Measurements from ENCODE around the gene AGPAT3. TPM values are rescaled to one million over a fixed set of nuclear protein-coding genes. Genes with fewer than 3 reads are reported as not detected.

Gene AGPAT3
- polyA plus RNA-seq, 1 experiment, result 36.1 TPM

DNA sequence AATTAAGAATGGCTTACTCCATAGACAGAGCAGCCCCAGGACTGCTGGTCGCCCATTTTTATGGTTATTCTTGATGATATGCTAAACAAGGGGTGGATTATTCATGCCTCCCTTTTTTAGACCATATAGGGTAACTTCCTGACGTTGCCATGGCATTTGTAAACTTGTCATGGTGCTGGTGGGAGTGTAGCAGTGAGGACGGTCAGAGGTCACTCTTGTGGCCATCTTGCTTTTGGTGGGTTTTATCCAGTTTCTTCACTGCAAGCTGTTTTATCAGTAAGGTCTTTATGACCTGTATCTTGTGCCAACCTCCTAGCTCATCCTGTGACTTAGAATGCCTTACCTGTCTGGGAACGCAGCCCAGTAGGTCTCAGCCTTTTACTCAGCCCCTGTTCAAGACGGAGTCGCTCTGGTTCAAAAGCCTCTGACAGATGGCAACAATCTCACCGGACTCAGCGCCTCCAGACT is 5.2 kb upstream of the AGPAT3 start:
- Histone ChIP-seq H3K27ac (ENCODE audit: low read depth, low read length) (peak overlapping the region; percentile 75), H3K4me3 (ENCODE audit: low read depth, low read length) (no peak overlapping the region), H3K27me3 (ENCODE audit: control insufficient read depth, insufficient read depth, low read length) (peaks cover 7% of the 10 kb centered on the region), H3K9me3 (ENCODE audit: control insufficient read depth, insufficient read depth, low read length) (no peaks in the 10 kb centered on the region; the same call in 1 of the 2 replicates)
- no peak for DNase-seq (ENCODE audit: low read depth, low spot score)
- ChIA-PET POLR2A (no interaction called here), CTCF (interaction anchor here (0.5 kb wide), 1 partner anchor 96 kb away, joined by 4 read pairs; no protein-coding TSS in a partner anchor)
- TF ChIP-seq, protein P1, sequence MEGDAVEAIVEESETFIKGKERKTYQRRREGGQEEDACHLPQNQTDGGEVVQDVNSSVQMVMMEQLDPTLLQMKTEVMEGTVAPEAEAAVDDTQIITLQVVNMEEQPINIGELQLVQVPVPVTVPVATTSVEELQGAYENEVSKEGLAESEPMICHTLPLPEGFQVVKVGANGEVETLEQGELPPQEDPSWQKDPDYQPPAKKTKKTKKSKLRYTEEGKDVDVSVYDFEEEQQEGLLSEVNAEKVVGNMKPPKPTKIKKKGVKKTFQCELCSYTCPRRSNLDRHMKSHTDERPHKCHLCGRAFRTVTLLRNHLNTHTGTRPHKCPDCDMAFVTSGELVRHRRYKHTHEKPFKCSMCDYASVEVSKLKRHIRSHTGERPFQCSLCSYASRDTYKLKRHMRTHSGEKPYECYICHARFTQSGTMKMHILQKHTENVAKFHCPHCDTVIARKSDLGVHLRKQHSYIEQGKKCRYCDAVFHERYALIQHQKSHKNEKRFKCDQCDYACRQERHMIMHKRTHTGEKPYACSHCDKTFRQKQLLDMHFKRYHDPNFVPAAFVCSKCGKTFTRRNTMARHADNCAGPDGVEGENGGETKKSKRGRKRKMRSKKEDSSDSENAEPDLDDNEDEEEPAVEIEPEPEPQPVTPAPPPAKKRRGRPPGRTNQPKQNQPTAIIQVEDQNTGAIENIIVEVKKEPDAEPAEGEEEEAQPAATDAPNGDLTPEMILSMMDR (IDR thresholded peaks at IDR 0.05; ENCODE audit: low read depth, low read length), result no peak

DNA sequence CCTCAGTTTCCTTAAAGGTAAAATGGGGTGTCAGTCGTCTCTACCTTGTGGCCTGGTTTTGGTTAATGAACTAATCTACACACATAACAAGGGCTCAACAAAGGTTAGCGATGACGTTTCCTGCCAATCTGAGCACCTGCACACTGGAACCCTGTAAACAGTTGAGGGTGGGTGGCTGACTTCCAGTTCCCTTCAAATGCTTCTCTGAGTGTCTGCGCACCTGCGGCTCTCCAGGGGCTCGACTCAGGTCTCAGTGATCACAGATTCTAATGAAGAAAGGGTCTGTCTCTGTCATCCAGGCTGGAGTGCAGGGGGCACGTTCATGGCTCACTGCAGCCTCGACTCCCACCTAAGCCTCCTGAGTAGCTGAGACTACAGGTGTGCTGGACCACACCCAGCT is 3.3 kb upstream of the AGPAT3 start:
- ChIA-PET CTCF (no interaction called here), POLR2A (interaction anchor here (0.6 kb wide), 1 partner anchor 150 kb away, joined by 4 read pairs; the partner anchor contains the start of gene TRAPPC10)
- DNase-seq (ENCODE audit: low read depth, low spot score), result no peak
- TF ChIP-seq, protein P1 (IDR thresholded peaks at IDR 0.05; ENCODE audit: low read depth, low read length), result no peak
- no peak overlapping the region for H3K4me3 ChIP-seq (ENCODE audit: low read depth, low read length)
- H3K27me3 ChIP-seq (ENCODE audit: control insufficient read depth, insufficient read depth, low read length), result no peaks in the 10 kb centered on the region
- no peaks in the 10 kb centered on the region; the same call in 1 of the 2 replicates for H3K9me3 ChIP-seq (ENCODE audit: control insufficient read depth, insufficient read depth, low read length)
- no peak overlapping the region for H3K27ac ChIP-seq (ENCODE audit: low read depth, low read length)

DNA sequence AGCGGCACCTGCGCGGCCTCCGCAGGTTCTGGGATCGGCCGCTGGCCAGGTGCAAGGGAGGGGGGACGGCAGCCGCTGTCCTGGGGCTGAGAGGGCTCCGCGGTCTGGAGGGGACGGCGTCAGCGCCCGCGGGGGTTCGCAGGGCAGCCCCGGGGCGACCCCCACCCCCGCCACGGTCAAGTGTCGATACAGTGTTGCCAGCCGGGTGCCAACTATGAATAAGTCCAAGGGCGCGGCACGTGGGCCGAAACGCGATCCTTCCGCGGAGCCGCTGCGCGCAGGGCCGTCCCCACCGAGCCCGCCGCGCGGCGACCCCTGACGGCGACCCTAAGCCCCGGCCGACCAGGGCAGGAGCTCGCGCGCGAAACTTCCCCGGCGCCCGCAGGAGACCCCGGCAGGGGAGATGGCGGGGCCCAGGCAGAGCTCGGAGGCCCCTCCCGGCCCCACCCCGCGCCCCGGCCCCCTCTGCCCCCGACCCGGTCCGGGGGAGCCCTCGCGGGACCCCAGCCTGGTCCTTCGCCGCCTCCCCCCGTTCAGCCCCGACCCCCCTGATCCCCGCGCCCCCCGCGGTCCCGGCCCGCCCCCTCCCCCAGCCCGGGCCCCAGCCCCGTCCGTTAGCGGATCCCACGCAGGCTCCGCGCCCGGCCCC is 586 bp upstream of the AGPAT3 start:
- ChIA-PET CTCF (interaction anchor here (1.7 kb wide), 1 partner anchor 111 kb away, joined by 6 read pairs; no protein-coding TSS in a partner anchor), POLR2A (no interaction called here)
- Histone ChIP-seq H3K4me3 (ENCODE audit: low read depth, low read length) (peak overlapping the region; percentile 58), H3K9me3 (ENCODE audit: control insufficient read depth, insufficient read depth, low read length) (no peaks in the 10 kb centered on the region; the same call in 1 of the 2 replicates), H3K27me3 (ENCODE audit: control insufficient read depth, insufficient read depth, low read length) (no peaks in the 10 kb centered on the region), H3K27ac (ENCODE audit: low read depth, low read length) (no peak overlapping the region)
- DNase-seq (ENCODE audit: low read depth, low spot score), result no peak
- TF ChIP-seq, protein P1 (IDR thresholded peaks at IDR 0.05; ENCODE audit: low read depth, low read length), result no peak

DNA sequence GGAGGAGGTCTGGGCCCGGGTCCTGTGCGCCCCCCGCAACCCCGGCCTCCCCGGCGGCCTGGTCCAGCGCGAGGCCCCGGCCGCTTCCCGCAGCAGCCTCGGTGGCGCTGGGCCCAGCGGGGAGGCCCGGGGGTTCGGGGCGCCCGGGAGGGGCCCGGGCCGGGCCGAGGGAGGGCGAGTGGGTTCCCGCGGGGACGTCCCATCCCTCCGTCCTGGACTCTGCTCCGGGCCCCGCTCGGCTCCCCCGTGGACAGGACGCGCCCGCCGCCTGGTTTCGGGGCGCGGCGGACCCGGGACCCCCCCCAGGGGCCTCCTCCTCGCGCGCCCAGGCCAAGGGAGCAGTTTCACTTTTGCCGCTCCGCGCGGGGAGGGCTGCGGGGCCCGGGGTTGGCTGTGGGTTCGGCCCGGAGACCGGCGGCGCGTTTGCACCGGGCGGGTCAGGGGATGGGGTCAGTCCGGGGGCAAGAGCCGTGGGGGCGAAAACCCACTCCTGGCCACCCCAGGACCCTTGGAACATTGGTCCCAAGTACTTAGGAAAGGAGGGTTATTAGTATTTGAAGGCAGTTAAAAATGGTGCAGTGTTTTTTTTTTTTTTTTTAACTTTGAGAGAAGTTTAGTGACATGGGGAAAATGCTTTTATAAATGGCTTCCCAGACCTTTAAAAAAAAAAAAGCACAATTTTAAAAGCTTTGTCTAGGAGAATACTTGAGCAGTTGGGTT is 677 bp downstream of the AGPAT3 start:
- no peaks in the 10 kb centered on the region; the same call in 1 of the 2 replicates for H3K9me3 ChIP-seq (ENCODE audit: control insufficient read depth, insufficient read depth, low read length)
- ChIA-PET POLR2A (interaction anchor here (0.6 kb wide), 3 partner anchors 125 to 1204 kb away, joined by 3 to 4 read pairs (median 4); no protein-coding TSS in a partner anchor), CTCF (interaction anchor here (1.4 kb wide), 1 partner anchor 109 kb away, joined by 6 read pairs; no protein-coding TSS in a partner anchor)
- H3K27me3 ChIP-seq (ENCODE audit: control insufficient read depth, insufficient read depth, low read length), result no peaks in the 10 kb centered on the region
- TF ChIP-seq, protein P1 (IDR thresholded peaks at IDR 0.05; ENCODE audit: low read depth, low read length), result no peak
- peak overlapping the region; percentile 69 for H3K4me3 ChIP-seq (ENCODE audit: low read depth, low read length)
- peak overlapping the region; percentile 65 for H3K27ac ChIP-seq (ENCODE audit: low read depth, low read length)
- DNase-seq (ENCODE audit: low read depth, low spot score), result no peak

Data from AG04450 (cell line).